Calu3 (cell line): ENCODE data around the gene TTLL8. TPM values are rescaled to one million over a fixed set of nuclear protein-coding genes. Genes with fewer than 3 reads are reported as not detected.

ENCODE experiments used
- BruUV-seq: library from RNA; stranded (reverse); fragments of 400-500 nt; replicated peaks from 2 replicates; lab custom pipeline; 2021; lab: Mats Ljungman, UMichigan
- CTCF ChIA-PET: fragments of 300-600 bp; sonication (Branson Sonifier 250); formaldehyde crosslinking; loops from one replicate; lab custom pipeline; 2022; ENCODE audit warnings: antibody characterized with exemption; lab: Charles Lee
- DNase-seq: peaks from one replicate; pipeline ENCODE4 v3.0.0; 2022
- H3K27ac Mint-ChIP-seq: one replicate; pipeline ENCODE4 v1.8.0; 2022; ENCODE audit warnings: mixed read lengths; ENCODE audit not compliant: unreplicated experiment
- H3K27me3 Mint-ChIP-seq: one replicate; pipeline ENCODE4 v1.8.0; 2022; ENCODE audit warnings: mixed read lengths; ENCODE audit not compliant: unreplicated experiment
- H3K36me3 Mint-ChIP-seq: one replicate; pipeline ENCODE4 v1.8.0; 2022; ENCODE audit warnings: mild to moderate bottlenecking, moderate library complexity, mixed read lengths; ENCODE audit not compliant: insufficient read depth, unreplicated experiment
- H3K4me1 Mint-ChIP-seq: one replicate; pipeline ENCODE4 v1.8.0; 2022; ENCODE audit warnings: mild to moderate bottlenecking, low read depth, mixed read lengths; ENCODE audit not compliant: unreplicated experiment
- H3K4me3 Mint-ChIP-seq: one replicate; pipeline ENCODE4 v1.8.0; 2022; ENCODE audit warnings: mild to moderate bottlenecking, low read depth, moderate library complexity, mixed read lengths; ENCODE audit not compliant: unreplicated experiment
- H3K9me3 Mint-ChIP-seq: one replicate; pipeline ENCODE4 v1.8.0; 2022; ENCODE audit warnings: low read depth, mixed read lengths; ENCODE audit not compliant: unreplicated experiment
- intact Hi-C: fragments of 100-400 bp; cut with micrococcal nuclease; formaldehyde crosslinking; loops from one replicate; pipeline ENCODE4 v1.10.0; 2022; ENCODE audit not compliant: unreplicated experiment
- total RNA-seq: library from RNA; stranded (reverse); gene quantifications from 2 replicates; pipeline ENCODE4 v1.2.3, GENCODE V29; 2022
- TF ChIP-seq, protein P1 (sequence below): fragments of 200-600 bp; IDR thresholded peaks from one replicate; pipeline ENCODE4 v1.8.0; 2022; ENCODE audit warnings: antibody characterized with exemption; ENCODE audit not compliant: unreplicated experiment

The TTLL8 gene
- total RNA-seq, 1 experiment from 2014 or later: not detected

DNA sequence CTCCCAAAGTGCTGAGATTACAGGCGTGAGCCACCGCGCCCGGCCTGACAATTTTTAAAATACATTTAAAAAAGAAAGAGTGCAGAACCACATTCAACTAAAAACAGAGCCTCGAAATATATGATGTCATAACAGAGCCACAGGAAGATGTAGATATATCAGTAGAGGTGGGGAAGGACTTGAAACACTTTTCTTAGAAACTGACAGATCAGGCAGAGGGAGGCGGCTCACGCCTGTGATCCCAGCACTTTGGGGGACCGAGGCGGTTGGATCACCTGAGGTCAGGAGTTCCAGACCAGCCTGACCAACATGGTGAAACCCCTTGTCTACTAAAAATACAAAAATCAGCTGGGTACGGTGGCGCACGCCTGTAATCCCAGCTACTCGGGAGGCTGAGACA, 20.1 kb upstream of the TTLL8 start:
- Mint-ChIP-seq H3K4me1 (peaks cover 6% of the 10 kb centered on the region), H3K36me3 (peaks cover 4% of the 10 kb centered on the region), H3K27ac (no peak overlapping the region), H3K4me3 (no peak overlapping the region), H3K27me3 (peaks cover 64% of the 10 kb centered on the region), H3K9me3 (no peaks in the 10 kb centered on the region)
- TF ChIP-seq, protein P1, sequence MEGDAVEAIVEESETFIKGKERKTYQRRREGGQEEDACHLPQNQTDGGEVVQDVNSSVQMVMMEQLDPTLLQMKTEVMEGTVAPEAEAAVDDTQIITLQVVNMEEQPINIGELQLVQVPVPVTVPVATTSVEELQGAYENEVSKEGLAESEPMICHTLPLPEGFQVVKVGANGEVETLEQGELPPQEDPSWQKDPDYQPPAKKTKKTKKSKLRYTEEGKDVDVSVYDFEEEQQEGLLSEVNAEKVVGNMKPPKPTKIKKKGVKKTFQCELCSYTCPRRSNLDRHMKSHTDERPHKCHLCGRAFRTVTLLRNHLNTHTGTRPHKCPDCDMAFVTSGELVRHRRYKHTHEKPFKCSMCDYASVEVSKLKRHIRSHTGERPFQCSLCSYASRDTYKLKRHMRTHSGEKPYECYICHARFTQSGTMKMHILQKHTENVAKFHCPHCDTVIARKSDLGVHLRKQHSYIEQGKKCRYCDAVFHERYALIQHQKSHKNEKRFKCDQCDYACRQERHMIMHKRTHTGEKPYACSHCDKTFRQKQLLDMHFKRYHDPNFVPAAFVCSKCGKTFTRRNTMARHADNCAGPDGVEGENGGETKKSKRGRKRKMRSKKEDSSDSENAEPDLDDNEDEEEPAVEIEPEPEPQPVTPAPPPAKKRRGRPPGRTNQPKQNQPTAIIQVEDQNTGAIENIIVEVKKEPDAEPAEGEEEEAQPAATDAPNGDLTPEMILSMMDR: no peak
- BruUV-seq: no TSS peak
- DNase-seq: no peak
- CTCF ChIA-PET: no interaction called here
- intact Hi-C loops: no loop called here

DNA sequence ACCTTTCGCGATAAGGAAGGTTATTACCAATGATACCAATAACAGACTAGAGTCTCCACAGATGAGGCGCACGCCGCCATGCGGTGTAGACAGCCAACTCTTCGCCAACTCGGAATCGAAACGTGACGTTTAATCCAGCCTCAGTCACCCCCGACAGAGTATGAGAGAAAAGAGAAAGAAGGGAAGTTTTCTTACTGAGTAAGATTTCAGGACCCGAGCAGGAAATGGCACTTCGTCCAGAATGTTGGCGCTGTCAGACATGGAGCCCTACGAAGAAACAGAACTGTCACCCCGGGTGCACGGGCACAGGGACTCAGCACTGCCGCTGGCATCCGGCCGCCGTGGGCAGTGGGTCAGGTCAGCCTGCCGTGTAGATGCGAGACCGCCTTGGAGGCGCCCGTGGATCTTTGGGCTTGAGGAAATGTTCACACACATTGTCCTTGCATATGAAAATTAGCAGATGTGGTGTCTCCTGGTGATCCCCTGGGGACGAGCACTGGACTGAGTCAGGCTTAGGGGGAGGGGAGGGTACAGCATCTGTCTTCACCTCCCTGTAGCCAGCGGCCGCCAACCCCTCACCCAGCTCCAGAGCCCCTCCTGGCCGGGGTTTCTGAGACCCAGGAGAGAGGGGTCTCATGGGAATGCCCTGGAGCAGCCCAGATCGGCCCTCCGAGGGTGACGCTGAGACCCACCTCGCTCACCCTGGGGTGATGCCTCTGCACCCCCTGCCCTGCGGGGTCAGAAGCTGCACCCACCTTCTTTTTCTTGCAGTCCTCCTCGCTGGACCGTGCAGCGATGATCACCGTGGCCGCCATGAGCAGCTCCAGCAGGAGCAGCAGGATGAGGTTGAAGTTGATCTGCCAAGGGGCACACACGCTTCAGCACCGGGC, 18.8 kb upstream of the TTLL8 start:
- BruUV-seq: no TSS peak
- H3K4me3 Mint-ChIP-seq: no peak overlapping the region
- H3K27me3 Mint-ChIP-seq: peaks cover 51% of the 10 kb centered on the region
- intact Hi-C loops: no loop called here
- no peak overlapping the region for H3K27ac Mint-ChIP-seq
- H3K9me3 Mint-ChIP-seq: no peaks in the 10 kb centered on the region
- no peaks in the 10 kb centered on the region for H3K4me1 Mint-ChIP-seq
- CTCF ChIA-PET: interaction anchor here (0.6 kb wide), 2 partner anchors 19 to 96 kb away, joined by 3 to 6 read pairs; no protein-coding TSS in a partner anchor
- TF ChIP-seq, protein P1: no peak
- no peak for DNase-seq
- no peaks in the 10 kb centered on the region for H3K36me3 Mint-ChIP-seq

DNA sequence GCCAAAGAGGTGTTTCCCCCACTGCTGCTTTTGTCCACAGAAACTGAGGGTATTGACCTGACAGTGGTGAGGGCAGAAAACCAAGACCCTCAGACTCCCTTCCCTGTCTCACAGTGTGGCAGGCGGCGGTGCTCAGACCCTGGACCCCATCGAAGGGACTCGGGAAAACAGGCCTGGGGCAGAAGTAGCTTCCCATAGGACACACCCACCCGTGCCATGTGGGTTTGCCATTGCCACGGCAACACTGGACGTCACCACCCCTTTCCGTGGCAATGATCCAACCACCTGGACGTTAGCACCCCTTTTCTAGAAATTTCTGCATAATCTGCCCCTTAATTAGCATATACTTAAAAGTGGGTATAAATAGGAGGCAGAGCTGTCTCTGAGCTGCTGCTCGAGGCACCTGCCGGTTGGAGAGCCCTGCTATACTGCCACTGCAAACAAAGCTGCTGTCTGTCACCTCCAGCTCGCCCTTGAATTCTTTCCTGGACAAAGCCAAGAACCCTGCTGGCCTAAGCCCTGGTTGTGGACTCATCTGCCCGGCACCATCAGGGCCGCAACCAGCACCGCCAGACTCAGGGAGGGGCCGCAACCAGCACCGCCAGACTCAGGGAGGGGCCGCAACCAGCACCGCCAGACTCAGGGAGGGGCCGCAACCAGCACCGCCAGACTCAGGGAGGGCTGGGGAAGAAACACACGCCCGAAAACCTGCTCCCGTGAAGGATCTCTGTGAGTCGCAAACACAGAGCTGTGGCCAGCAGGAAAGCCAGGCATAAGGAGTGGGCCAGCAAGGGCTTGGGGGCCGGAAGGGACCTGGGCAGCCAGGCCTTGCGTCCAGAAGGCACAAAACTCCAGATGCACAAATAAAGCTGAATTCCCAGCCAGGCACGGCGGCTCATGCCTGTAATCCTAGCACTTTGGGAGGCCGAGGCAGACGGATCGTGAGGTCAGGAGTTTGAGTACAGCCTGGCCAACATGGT, 16.7 kb upstream of the TTLL8 start:
- CTCF ChIA-PET: no interaction called here

DNA sequence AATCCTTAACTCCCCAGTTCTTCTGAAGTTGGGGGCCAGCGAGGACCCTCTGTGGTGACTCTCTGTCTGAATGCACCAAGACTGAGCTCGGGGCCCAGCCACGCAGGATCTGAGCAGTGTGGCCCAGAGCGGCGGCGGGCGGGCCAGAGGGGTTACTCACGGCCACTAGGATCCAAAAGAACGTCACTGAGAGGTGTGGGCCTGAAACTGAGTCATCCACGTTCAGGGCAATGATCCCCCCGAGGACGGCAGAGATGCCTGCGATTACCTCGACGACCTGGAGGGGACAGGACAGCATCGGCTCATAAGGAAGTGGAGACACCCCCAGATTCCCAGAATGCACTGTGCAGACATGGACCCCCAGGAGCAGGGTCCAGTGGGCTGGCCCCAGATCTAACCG, 16.0 kb upstream of the TTLL8 start:
- Mint-ChIP-seq H3K27me3 (peaks cover 47% of the 10 kb centered on the region), H3K4me3 (no peak overlapping the region), H3K4me1 (no peaks in the 10 kb centered on the region), H3K36me3 (no peaks in the 10 kb centered on the region), H3K9me3 (no peaks in the 10 kb centered on the region), H3K27ac (no peak overlapping the region)
- no peak for DNase-seq
- CTCF ChIA-PET: no interaction called here
- intact Hi-C loops: no loop called here
- TF ChIP-seq, protein P1: no peak
- no TSS peak for BruUV-seq

More for the DNA sequence above, 16.7 kb upstream of the TTLL8 start:
- no peaks in the 10 kb centered on the region for H3K36me3 Mint-ChIP-seq
- TF ChIP-seq, protein P1: no peak
- DNase-seq: no peak
- no peaks in the 10 kb centered on the region for H3K4me1 Mint-ChIP-seq
- intact Hi-C loops: no loop called here
- peaks cover 46% of the 10 kb centered on the region for H3K27me3 Mint-ChIP-seq
- H3K9me3 Mint-ChIP-seq: no peaks in the 10 kb centered on the region
- H3K4me3 Mint-ChIP-seq: no peak overlapping the region
- no peak overlapping the region for H3K27ac Mint-ChIP-seq
- no TSS peak for BruUV-seq
